ENCODE results near the gene CYP19A1.
"Not testable (repeated sequence)": the region's sequence is repeated elsewhere in the genome, so short reads cannot be mapped to it uniquely, and the experiment has no call there.

CYP19A1 gene

DNA sequence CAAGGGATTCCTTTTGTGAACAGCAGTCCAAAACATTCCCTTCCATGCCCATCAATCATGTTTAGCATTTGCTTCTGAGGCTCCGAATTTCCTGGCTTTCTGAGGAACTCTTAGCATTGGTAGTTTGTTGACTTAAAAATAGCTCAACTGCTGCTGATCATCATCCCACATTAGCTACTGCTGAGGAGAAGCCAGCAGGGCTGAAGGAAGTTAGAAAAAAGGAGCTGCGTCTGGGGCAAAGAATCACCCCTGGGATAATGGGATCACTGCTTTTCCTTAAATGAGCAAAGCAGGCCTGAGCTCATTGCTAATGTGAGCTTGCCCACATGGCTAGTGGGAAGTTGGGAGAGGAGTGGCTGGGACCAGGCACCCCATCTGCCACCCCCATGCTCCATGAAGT, 39.8 kb downstream of the CYP19A1 start:
- DNase-seq (ENCODE audit: low read depth) = no peak

- DNase-seq (ENCODE audit: low read depth) = no peak
Observed at GRCh38 chr15:51290720-51291119, 47.7 kb downstream of the CYP19A1 start.

- DNase-seq (ENCODE audit: low read depth) = no peak
Observed at GRCh38 chr15:51289290-51289689, 49.1 kb downstream of the CYP19A1 start.

GRCh38 chr15:51288143-51289065, 50.0 kb downstream of the CYP19A1 start:
- DNase-seq (ENCODE audit: low read depth) = no peak

- DNase-seq (ENCODE audit: low read depth) = no peak
Observed at GRCh38 chr15:51286816-51287215, 51.6 kb downstream of the CYP19A1 start.

- no peak for DNase-seq (ENCODE audit: low read depth)
Observed at GRCh38 chr15:51285399-51285798, 53.0 kb downstream of the CYP19A1 start.

- DNase-seq (ENCODE audit: low read depth) = no peak
Observed at GRCh38 chr15:51284871-51285270, 53.5 kb downstream of the CYP19A1 start.

DNA sequence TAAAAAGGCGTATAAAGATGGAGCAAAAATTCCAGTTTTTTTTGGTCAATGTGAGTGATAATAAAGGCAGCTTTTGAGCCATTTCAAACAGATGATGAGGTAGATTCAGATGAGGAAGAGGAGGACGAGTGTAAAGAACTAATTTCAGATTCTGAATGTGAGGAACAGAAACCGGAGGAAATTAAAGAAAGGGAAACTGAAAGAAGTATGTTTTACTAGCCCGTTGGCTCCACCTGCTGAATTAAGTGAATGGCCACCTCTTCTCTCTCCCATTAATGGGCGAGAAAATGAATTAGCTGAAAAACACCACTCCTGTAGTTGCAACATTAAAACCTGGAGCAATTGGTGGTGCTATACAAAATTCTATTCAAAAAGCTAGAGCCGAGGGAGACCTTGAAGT, 55.4 kb downstream of the CYP19A1 start:
- no peak for DNase-seq (ENCODE audit: low read depth)

GRCh38 chr15:51282241-51282640, 56.2 kb downstream of the CYP19A1 start:
- DNase-seq (ENCODE audit: low read depth) = not testable (repeated sequence)

- DNase-seq (ENCODE audit: low read depth) = no peak
Observed at GRCh38 chr15:51281368-51281967, 56.9 kb downstream of the CYP19A1 start.

DNA sequence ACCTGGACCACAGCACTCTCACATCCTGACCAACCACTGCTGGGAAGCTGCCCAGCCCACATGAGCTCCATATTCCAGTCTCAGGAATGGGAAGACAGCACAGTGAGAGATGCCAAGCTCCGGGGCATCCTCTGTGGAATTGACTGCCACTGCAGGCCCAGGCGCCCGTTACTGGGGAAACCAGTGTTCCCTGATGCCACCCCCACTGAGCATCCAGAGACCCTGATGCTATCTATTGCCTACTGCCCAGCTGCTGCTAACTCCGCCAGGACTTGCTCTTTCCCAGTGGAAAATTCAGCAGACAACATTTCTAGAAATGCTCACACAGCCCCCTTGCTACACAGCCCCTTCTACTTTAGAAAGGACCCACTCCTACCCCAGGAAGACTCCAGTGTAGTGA, 57.6 kb downstream of the CYP19A1 start:
- DNase-seq (ENCODE audit: low read depth) = no peak

GRCh38 chr15:51279391-51279790, 59.0 kb downstream of the CYP19A1 start:
- no peak for DNase-seq (ENCODE audit: low read depth)

- no peak for DNase-seq (ENCODE audit: low read depth)
Observed at GRCh38 chr15:51277101-51277500, 61.3 kb downstream of the CYP19A1 start.

- DNase-seq (ENCODE audit: low read depth) = no peak
Observed at GRCh38 chr15:51274956-51275355, 63.4 kb downstream of the CYP19A1 start.

DNA sequence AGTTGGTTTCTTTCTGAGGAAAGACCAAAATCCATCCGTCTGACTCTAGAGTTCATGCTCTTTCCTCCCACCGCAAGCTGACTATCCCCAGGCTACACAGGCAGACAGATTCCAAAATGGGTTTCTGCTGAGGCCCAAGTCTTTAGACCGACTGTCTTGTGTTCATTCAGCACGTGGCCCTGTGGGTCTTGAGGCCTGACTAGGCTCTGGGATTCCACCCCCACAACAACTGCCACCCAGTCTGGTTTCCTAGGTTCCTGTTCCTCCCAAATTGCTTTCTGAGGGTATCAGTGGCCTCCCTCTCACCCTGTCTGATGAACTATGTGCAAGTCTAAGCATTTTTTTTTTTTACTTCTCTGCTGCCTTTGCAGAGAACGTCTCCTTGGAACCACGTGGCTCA, 67.7 kb downstream of the CYP19A1 start:
- no peak for DNase-seq (ENCODE audit: low read depth)

GRCh38 chr15:51269496-51269895, 68.9 kb downstream of the CYP19A1 start:
- DNase-seq (ENCODE audit: low read depth) = no peak

- DNase-seq (ENCODE audit: low read depth) = no peak
Observed at GRCh38 chr15:51267703-51268083, 70.7 kb downstream of the CYP19A1 start.

- no peak for DNase-seq (ENCODE audit: low read depth)
Observed at GRCh38 chr15:51267051-51267702, 71.2 kb downstream of the CYP19A1 start.

GRCh38 chr15:51266656-51267050, 71.7 kb downstream of the CYP19A1 start:
- DNase-seq (ENCODE audit: low read depth) = no peak

- no peak for DNase-seq (ENCODE audit: low read depth)
Observed at GRCh38 chr15:51265037-51265555, 73.3 kb downstream of the CYP19A1 start.

DNA sequence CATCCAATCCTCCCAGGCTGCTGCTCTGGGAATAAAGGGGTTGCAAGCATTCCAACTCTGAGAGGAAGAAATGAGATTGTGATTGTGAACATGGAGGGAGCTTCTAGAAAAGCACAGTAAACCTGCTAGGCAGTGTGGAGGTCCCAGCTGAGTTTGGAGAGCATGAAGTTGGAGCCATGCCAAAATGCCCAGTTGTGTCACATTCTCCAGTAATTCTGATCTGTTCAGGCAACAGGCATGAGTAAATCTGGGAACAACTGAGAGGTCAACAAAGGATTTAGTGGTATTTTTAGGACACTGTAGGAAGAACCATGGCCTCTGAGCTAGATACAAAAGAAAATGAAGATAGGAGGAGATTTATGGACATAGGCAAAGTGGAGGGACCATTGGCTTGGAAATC, 74.7 kb downstream of the CYP19A1 start:
- no peak for DNase-seq (ENCODE audit: low read depth)

DNA sequence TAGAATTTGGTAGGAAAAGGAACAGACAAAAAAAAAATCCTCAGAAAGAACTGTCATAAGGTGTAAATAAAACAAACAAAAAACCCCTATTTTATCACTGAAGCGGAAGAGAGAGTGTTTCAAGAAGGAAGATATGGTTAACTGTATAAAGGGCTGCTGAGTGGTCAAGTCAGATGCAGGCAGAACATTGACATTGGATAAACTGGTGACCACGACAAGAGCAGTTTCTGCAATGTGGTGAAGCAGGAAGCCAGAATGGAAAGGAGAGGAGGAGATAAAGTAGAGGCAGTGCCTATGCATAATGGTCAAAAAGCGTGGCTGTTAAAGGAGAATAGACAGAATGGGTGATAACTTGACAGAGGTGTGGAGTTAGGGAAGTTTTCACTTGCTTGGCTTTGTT, 75.3 kb downstream of the CYP19A1 start:
- DNase-seq (ENCODE audit: low read depth) = no peak

- DNase-seq (ENCODE audit: low read depth) = no peak
Observed at GRCh38 chr15:51262463-51262862, 75.9 kb downstream of the CYP19A1 start.
